Measurements from ENCODE around the gene ATF2.

Gene ATF2

GRCh38 chr2:175080479-175080878, 87.5 kb downstream of the ATF2 start:
- no peak for DNase-seq

- DNase-seq = no peak
Measured at GRCh38 chr2:175076272-175076671, 91.7 kb downstream of the ATF2 start.

DNA sequence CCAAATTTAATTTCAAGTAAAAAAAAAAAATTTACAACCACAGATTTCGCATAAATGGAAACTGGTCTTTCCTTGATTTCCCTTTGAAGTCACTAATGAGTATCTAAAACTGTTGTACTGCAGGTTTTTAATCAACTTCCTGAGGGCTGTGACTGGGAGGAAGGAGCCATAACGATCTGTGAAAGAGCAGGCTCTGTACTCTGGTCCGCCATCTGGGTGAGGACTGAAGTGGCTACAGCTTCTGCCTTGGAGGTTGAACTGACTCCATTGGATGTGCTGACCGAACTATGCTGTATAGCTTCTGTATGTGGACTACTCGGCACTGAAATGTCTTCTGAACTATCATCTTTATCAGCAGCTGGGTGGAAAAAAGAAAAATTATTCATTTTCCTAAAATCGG, 93.5 kb downstream of the ATF2 start:
- no peak for DNase-seq

- no peak for DNase-seq
Measured at GRCh38 chr2:175068534-175068933, 99.5 kb downstream of the ATF2 start.

DNA sequence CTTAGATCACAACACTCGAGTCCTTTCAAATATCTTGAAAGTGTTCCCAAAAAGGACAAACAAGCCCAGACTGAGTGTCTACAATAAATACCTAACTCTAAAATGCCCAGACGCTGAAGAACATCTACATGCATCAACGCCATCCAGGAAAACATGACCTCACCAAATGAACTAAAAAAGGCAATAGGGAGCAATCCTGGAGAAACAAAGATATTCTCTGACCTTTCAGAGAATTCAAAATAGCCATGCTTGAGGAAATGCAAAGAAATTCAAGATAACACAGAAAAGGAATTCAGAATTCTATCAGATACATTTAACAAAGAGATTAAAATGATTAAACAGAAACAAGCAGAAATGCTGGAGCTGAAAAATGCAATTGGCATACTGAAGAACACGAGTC, 101.6 kb downstream of the ATF2 start:
- DNase-seq = no peak

DNA sequence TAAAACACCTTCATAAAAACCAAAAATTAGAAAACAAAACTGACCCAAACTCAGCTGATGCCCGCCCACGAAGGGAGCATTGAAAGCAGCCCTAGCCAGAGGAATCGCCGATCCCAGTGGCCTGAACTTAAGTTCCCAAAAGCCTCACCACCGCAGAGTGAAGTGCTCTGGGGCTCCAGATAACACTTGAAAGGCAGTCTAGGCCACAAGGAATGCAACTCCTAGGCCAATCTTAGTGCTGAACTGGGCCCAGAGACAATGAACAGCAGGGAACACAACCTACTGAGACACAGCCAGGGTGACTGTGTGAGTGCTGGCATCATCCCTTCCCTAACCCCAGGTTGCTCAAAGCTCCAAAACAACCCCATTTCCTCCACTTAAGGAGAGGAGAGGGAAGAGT, 103.2 kb downstream of the ATF2 start:
- DNase-seq = no peak

- DNase-seq = no peak
Measured at GRCh38 chr2:175063741-175064140, 104.3 kb downstream of the ATF2 start.

- no peak for DNase-seq
Measured at GRCh38 chr2:175062787-175063585, 105.0 kb downstream of the ATF2 start.

DNA sequence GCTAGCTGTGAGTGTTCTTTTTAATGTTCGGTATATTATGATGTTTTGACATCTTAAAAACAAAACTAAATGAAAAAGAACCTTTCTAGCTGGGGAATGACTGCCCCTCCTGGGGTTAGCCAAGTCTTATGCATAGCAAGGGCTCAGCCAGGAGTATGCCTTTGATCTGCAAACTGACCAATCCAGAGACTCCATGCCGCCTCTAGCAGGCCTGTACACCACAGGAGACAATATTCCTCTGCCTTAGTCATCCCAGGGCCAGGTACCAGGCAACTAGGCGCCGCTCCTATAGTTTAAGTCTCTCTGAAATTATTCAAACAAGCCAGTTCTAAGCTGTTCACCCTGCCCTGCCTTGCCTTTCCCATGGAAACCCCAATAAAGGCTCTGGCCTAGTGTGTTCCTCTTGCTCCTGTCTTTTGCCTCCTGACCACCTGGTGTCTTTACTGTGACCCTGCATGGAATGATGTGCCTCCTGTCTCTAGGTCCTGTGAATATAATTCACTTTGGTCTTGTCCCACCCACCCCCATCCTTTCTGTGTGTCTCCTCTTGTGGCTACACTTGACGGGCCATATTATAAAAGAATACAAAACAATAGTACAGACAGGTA, 110.8 kb downstream of the ATF2 start:
- DNase-seq = no peak

GRCh38 chr2:175055993-175056392, 112.0 kb downstream of the ATF2 start:
- DNase-seq = no peak

GRCh38 chr2:175054340-175054739, 113.7 kb downstream of the ATF2 start:
- DNase-seq = no peak

DNA sequence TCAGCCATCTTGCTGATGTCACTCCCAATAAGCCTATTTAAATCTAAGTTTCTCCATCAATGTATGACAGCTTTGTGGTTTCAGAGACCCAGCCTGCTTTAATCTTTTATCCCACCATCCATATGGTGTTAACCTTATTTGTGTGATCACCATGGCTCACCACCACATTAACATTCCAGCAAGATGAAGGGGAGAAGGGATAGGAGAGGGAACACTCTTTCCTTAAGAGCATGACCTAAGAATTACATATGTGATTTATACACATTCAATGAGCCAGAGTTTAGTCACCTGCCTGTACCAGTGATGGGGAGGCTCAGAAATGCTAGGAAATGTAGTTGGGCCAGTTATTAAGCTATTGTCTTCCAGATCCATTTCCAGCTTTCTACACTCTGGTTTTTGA, 118.3 kb downstream of the ATF2 start:
- DNase-seq = no peak

DNA sequence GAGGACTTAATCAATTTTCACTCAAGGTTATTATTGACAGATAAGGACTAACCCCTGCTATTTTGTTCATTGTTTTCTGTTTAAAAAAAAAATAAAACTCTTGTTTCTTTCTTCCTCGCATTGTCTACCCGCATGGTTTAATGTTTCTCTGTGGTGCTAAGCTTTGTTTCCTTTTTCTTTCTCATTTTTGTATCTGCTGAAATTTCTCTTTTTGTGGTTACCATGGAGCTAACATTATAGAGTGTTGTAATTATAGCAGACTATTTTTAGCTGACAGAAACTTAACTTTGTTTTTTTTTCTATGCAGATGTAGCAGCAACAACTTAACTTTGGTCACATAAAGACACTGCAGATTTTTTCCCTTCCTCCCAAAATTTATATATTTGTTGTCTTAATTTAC, 119.7 kb downstream of the ATF2 start:
- DNase-seq = peak in 1 of 2 donors; percentile 50

- DNase-seq = no peak
Measured at GRCh38 chr2:175039490-175039889, 128.5 kb downstream of the ATF2 start.

- no peak for DNase-seq
Measured at GRCh38 chr2:175039031-175039430, 129.0 kb downstream of the ATF2 start.

GRCh38 chr2:175037941-175038340, 130.1 kb downstream of the ATF2 start:
- no peak for DNase-seq

- peak; percentile 5 to 23 for DNase-seq
Measured at GRCh38 chr2:175036582-175037018, 131.4 kb downstream of the ATF2 start.

DNA sequence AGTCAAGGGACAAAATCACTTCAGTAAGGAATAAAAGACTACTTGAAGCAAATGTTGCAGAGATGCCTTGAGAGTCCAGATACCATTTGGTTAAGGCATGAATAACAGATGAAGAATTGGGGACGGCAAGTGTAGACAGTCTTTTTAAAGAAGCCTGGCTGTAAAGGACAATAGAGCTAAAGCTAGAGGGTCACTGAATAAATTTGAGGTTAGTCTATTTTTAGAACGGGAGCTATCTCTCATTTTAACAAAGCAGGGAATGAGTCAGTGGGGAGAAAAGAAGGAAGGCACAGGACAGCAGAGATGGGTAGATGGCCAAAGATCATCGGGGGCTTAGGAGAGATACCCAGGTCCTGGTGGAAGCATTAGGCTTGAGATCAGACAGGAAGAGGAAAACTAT, 132.2 kb downstream of the ATF2 start:
- no peak for DNase-seq

GRCh38 chr2:175034716-175035115, 133.3 kb downstream of the ATF2 start:
- peak; percentile 74 to 79 for DNase-seq

DNA sequence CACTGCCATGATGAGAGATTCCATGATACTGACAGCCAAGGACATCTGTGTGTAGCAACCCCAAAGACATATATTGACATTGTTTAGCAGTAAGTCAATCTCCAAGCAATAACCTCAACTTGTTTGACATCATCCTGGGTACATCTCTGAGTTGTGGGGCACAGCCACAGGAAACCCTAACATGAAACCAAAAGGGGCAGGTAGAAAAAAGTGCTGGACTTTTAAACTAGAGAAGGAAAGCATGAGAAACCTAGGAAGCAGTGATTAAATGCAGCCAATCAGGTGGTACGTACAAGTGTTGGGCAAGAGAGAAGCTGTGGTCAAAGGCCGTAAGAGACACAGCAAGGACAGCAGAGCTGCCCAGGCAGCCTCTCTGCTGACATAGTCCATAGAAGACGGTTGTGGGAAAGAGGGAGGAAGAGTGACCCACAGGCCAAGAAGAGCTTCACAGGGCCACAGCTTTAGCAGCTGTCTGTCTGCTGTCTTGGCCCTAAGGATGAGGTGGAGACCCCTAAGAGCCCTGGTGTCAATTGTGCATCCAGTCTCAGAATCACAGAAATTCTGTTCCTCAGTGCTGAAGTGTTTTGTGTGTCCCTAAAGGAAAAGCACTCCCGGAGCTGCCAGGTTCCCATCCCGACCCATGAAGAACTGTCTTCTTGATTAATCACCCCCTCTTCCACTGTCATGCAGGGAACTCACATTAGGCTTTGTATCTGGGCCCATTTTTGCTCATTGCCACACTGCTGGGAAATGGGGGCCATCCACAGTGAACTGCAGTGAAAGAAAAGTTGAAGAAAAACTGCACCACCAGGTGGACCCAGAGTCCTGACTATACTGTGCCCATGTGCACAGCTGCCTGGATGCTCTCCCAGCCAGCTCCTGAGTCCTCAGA, 137.4 kb downstream of the ATF2 start:
- DNase-seq = peak; percentile 35 to 39

DNA sequence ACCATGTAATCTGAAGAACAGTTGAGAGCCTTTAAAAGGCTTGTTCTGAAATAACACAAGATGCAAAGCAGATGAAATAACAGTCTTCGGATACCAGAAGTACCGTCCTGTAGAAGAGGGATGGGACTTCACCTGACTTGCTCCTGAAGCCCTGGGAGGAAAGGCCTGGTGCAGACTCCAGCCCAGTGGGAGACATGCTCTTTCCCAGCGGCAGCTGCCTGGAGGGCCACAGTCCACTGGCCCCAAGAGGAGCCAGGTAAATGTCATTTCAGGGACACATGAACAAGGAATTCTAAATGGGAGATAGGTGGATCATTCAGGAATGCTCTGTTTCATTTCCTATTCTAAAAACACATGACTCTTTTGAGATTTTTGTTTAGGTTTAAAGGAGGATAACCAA, 140.2 kb downstream of the ATF2 start:
- DNase-seq = no peak

GRCh38 chr2:175026385-175026784, 141.6 kb downstream of the ATF2 start:
- no peak for DNase-seq

DNA sequence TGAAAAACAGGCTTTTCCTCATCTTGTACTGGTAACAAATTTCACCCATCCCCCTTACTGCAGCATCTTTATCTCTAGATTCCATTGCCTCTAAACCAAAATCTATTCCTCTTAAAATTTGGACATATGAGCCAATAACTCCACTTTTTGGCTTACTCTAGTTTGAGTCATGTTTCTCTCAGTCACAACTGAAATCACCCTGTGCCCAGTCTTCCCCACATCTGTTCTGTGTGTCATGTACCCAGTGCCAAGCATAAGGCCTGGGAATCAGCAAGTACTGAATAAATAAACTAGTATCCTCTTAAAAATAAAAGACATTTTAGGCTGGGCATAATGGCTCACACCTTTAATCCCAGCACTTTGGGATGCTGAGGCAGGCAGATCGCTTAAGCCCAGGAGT, 142.1 kb downstream of the ATF2 start:
- DNase-seq = no peak
